Measurements from ENCODE around the gene RAPGEF6. TPM values are rescaled to one million over a fixed set of nuclear protein-coding genes. Genes with fewer than 3 reads are reported as not detected.
A peak's percentile ranks its signal among the peaks of the same experiment; 100 is the strongest.

The RAPGEF6 gene
- polyA plus RNA-seq, 1 donor (not counting 4 experiments of a cell fraction or from before 2014, with no cell fraction given): 8.7 TPM

GRCh38 chr5:131664929-131665328, 29.9 kb upstream of the RAPGEF6 start:
- Histone ChIP-seq H4K20me1 (ENCODE audit: control insufficient read depth, extremely low read depth, insufficient read depth, low read length) (no peaks in the 10 kb centered on the region), H3K36me3 (ENCODE audit: control insufficient read depth in 2 of 2, extremely low read depth in 1 of 2, insufficient read depth in 2 of 2, low read length in 2 of 2) (peaks cover 3 to 8% of the 10 kb centered on the region in 2 experiments), H3K4me2 (ENCODE audit: control insufficient read depth, extremely low read depth, insufficient read depth, low read depth, low read length) (no peak overlapping the region), H3K27me3 (ENCODE audit: control insufficient read depth, extremely low read depth, insufficient read depth, low read length) (no peaks in the 10 kb centered on the region), H3K27ac (ENCODE audit: control insufficient read depth, insufficient read depth, low read length) (no peak overlapping the region), H3K9me3 (ENCODE audit: control insufficient read depth, low read depth, low read length) (no peaks in the 10 kb centered on the region), H3K79me2 (ENCODE audit: control insufficient read depth, insufficient read depth, low read length) (no peaks in the 10 kb centered on the region), H2AFZ (ENCODE audit: control insufficient read depth, low read length) (no peak overlapping the region), H3K9ac (ENCODE audit: control insufficient read depth, extremely low read depth, insufficient read depth, low read length) (no peak overlapping the region), H3K4me3 (ENCODE audit: control insufficient read depth in 2 of 3, extremely low read depth in 1 of 3, insufficient read depth in 2 of 3, low read depth in 1 of 3, low read length in 3 of 3) (no peak overlapping the region), H3K4me1 (ENCODE audit: control insufficient read depth, extremely low read depth, insufficient read depth, low read length) (no peaks in the 10 kb centered on the region), H3K9me1 (ENCODE audit: control insufficient read depth, extremely low read depth, insufficient read depth, low read length) (no peaks in the 10 kb centered on the region)
- FAIRE-seq: no peak
- DNase-seq (ENCODE audit: low read depth, low spot score): no peak
- dilution Hi-C loops (cut with MboI; ENCODE audit: extremely low pct_ligation_motif_present, low sequenced_read_pairs): no loop called here
- TF ChIP-seq EZH2 (IDR thresholded peaks at IDR 0.05; ENCODE audit: low read length) (no peak), CTCF (optimal IDR thresholded peaks at IDR 0.05 in 1 of 3, IDR thresholded peaks at IDR 0.05 in 1 of 3, conservative IDR thresholded peaks at IDR 0.05 in 1 of 3; ENCODE audit: extremely low read depth in 1 of 3, insufficient read depth in 2 of 3, low read length in 3 of 3) (no peak)

- Histone ChIP-seq H3K4me3 (ENCODE audit: control insufficient read depth in 2 of 3, extremely low read depth in 1 of 3, insufficient read depth in 2 of 3, low read depth in 1 of 3, low read length in 3 of 3) (no peak overlapping the region), H3K9me3 (ENCODE audit: control insufficient read depth, low read depth, low read length) (no peaks in the 10 kb centered on the region), H3K9ac (ENCODE audit: control insufficient read depth, extremely low read depth, insufficient read depth, low read length) (no peak overlapping the region), H3K4me2 (ENCODE audit: control insufficient read depth, extremely low read depth, insufficient read depth, low read depth, low read length) (no peak overlapping the region), H3K9me1 (ENCODE audit: control insufficient read depth, extremely low read depth, insufficient read depth, low read length) (no peaks in the 10 kb centered on the region), H3K4me1 (ENCODE audit: control insufficient read depth, extremely low read depth, insufficient read depth, low read length) (no peaks in the 10 kb centered on the region), H4K20me1 (ENCODE audit: control insufficient read depth, extremely low read depth, insufficient read depth, low read length) (no peaks in the 10 kb centered on the region), H3K79me2 (ENCODE audit: control insufficient read depth, insufficient read depth, low read length) (no peaks in the 10 kb centered on the region), H3K27me3 (ENCODE audit: control insufficient read depth, extremely low read depth, insufficient read depth, low read length) (no peaks in the 10 kb centered on the region), H3K36me3 (ENCODE audit: control insufficient read depth in 2 of 2, extremely low read depth in 1 of 2, insufficient read depth in 2 of 2, low read length in 2 of 2) (peaks cover 6 to 8% of the 10 kb centered on the region in 2 experiments), H3K27ac (ENCODE audit: control insufficient read depth, insufficient read depth, low read length) (no peak overlapping the region), H2AFZ (ENCODE audit: control insufficient read depth, low read length) (no peak overlapping the region)
- dilution Hi-C loops (cut with MboI; ENCODE audit: extremely low pct_ligation_motif_present, low sequenced_read_pairs): no loop called here
- peak; percentile 29 for FAIRE-seq
- DNase-seq (ENCODE audit: low read depth, low spot score): no peak
- no peak for TF ChIP-seq EZH2 (IDR thresholded peaks at IDR 0.05; ENCODE audit: low read length)
- no peak for TF ChIP-seq CTCF (optimal IDR thresholded peaks at IDR 0.05 in 1 of 3, IDR thresholded peaks at IDR 0.05 in 1 of 3, conservative IDR thresholded peaks at IDR 0.05 in 1 of 3; ENCODE audit: extremely low read depth in 1 of 3, insufficient read depth in 2 of 3, low read length in 3 of 3)
These were observed 26.9 kb upstream of the RAPGEF6 start for GRCh38 chr5:131661933-131662332.

Data from keratinocyte (primary cell).